Measurements from ENCODE around the gene PAIP1. TPM values are rescaled to one million over a fixed set of nuclear protein-coding genes. Genes with fewer than 3 reads are reported as not detected.

Gene PAIP1
- total RNA-seq: 71.8 and 85.8 TPM in 2 replicates

GRCh38 chr5:43556857-43557542 is at the start of gene PAIP1:
Gene PAIP1 (minus strand): TSS chr5:43557077. CDS start chr5:43556846, 231 bp downstream.

GRCh38 chr5:43602461-43603343 is 45.8 kb upstream of the PAIP1 start, which contains the start of gene NNT:
Gene NNT (plus strand): TSS chr5:43603180. CDS start chr5:43609196, 6,016 bp downstream.

GRCh38 chr5:43514816-43515677 is 41.8 kb downstream of the PAIP1 start, which contains the start of gene C5orf34:
Gene C5orf34 (minus strand): TSS chr5:43515148. CDS start chr5:43509339, 5,809 bp downstream.

GRCh38 chr5:43483298-43484105 is 73.4 kb downstream of the PAIP1 start, which contains the start of gene TMEM267:
Gene TMEM267 (minus strand): TSS chr5:43483865. CDS start chr5:43453969, 29,896 bp downstream.

Other genes starting within 250 kb of the PAIP1 start
- gene HMGCS1, start 243.7 kb downstream of the PAIP1 start, total RNA-seq: 8.5 and 82.2 TPM in 2 replicates
- 0.65 and 1.0 TPM in 2 replicates for gene CCL28, start 144.7 kb downstream of the PAIP1 start, total RNA-seq
- gene TMEM267, start 73.2 kb downstream of the PAIP1 start, total RNA-seq: 8.4 and 10.0 TPM in 2 replicates
- gene C5orf34, start 41.9 kb downstream of the PAIP1 start, total RNA-seq: 3.6 and 8.2 TPM in 2 replicates
- 29.9 and 45.4 TPM in 2 replicates for gene NNT, start 46.1 kb upstream of the PAIP1 start, total RNA-seq